ENCODE data around the gene HDAC9.

DNA sequence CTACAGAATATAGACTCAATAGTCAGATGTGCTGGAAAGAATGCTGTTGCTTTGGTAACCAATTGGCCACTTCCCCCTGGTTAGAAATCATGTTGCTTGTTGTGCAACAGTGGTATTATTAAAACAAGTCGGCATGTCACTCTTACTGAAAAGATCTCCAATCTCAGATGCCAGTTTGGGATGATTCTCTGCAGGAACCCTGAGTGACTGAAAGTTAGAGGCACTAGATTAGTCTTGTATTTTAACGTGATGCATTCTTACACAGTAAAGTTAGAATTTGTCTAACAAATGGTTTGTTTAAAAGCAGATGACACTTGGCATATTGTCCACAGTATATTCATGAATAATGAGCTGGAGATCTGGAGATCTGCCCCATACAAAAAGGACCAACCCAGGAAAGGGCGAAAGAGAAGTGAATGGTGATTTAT is 334.3 kb downstream of the HDAC9 start:
- TF ChIP-seq, protein P1, sequence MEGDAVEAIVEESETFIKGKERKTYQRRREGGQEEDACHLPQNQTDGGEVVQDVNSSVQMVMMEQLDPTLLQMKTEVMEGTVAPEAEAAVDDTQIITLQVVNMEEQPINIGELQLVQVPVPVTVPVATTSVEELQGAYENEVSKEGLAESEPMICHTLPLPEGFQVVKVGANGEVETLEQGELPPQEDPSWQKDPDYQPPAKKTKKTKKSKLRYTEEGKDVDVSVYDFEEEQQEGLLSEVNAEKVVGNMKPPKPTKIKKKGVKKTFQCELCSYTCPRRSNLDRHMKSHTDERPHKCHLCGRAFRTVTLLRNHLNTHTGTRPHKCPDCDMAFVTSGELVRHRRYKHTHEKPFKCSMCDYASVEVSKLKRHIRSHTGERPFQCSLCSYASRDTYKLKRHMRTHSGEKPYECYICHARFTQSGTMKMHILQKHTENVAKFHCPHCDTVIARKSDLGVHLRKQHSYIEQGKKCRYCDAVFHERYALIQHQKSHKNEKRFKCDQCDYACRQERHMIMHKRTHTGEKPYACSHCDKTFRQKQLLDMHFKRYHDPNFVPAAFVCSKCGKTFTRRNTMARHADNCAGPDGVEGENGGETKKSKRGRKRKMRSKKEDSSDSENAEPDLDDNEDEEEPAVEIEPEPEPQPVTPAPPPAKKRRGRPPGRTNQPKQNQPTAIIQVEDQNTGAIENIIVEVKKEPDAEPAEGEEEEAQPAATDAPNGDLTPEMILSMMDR (IDR thresholded peaks at IDR 0.05 in 4 of 5, conservative IDR thresholded peaks at IDR 0.05 in 1 of 5), result no peak
- no peak for TF ChIP-seq POLR2A (IDR thresholded peaks at IDR 0.05)
